ENCODE results near the gene CTNNA3.

Gene CTNNA3

GRCh38 chr10:66202101-66202500, 1493.9 kb downstream of the CTNNA3 start:
- Histone ChIP-seq H3K4me1 (no peaks in the 10 kb centered on the region), H3K9me3 (no peaks in the 10 kb centered on the region), H3K27me3 (no peaks in the 10 kb centered on the region), H3K36me3 (no peaks in the 10 kb centered on the region), H3K4me3 (ENCODE audit: low read depth, low read length) (no peak overlapping the region)
- TF ChIP-seq CTCF (IDR thresholded peaks at IDR 0.05; ENCODE audit: low read depth, low read length) = no peak
- DNase-seq = no peak

- H3K36me3 ChIP-seq = no peaks in the 10 kb centered on the region
- no peak overlapping the region for H3K4me3 ChIP-seq (ENCODE audit: low read depth, low read length)
- H3K9me3 ChIP-seq = no peaks in the 10 kb centered on the region
- H3K4me1 ChIP-seq = no peaks in the 10 kb centered on the region
- no peak for TF ChIP-seq CTCF (IDR thresholded peaks at IDR 0.05; ENCODE audit: low read depth, low read length)
- DNase-seq = no peak
- no peaks in the 10 kb centered on the region for H3K27me3 ChIP-seq
Measured at GRCh38 chr10:66192162-66192831, 1503.7 kb downstream of the CTNNA3 start.

GRCh38 chr10:66190413-66190812, 1505.6 kb downstream of the CTNNA3 start:
- H3K4me3 ChIP-seq (ENCODE audit: low read depth, low read length) = no peak overlapping the region
- TF ChIP-seq CTCF (IDR thresholded peaks at IDR 0.05; ENCODE audit: low read depth, low read length) = no peak
- H3K9me3 ChIP-seq = no peaks in the 10 kb centered on the region
- no peaks in the 10 kb centered on the region for H3K4me1 ChIP-seq
- H3K27me3 ChIP-seq = no peaks in the 10 kb centered on the region
- no peaks in the 10 kb centered on the region for H3K36me3 ChIP-seq
- no peak for DNase-seq

GRCh38 chr10:66189271-66189670, 1506.7 kb downstream of the CTNNA3 start:
- no peaks in the 10 kb centered on the region for H3K4me1 ChIP-seq
- no peaks in the 10 kb centered on the region for H3K27me3 ChIP-seq
- no peaks in the 10 kb centered on the region for H3K36me3 ChIP-seq
- no peak overlapping the region for H3K4me3 ChIP-seq (ENCODE audit: low read depth, low read length)
- DNase-seq = no peak
- H3K9me3 ChIP-seq = no peaks in the 10 kb centered on the region
- no peak for TF ChIP-seq CTCF (IDR thresholded peaks at IDR 0.05; ENCODE audit: low read depth, low read length)

- TF ChIP-seq CTCF (IDR thresholded peaks at IDR 0.05; ENCODE audit: low read depth, low read length) = no peak
- Histone ChIP-seq H3K4me1 (no peaks in the 10 kb centered on the region), H3K4me3 (ENCODE audit: low read depth, low read length) (no peak overlapping the region), H3K9me3 (no peaks in the 10 kb centered on the region), H3K27me3 (no peaks in the 10 kb centered on the region), H3K36me3 (no peaks in the 10 kb centered on the region)
- DNase-seq = no peak
Measured at GRCh38 chr10:66187053-66187733, 1508.8 kb downstream of the CTNNA3 start.

- no peak overlapping the region for H3K4me3 ChIP-seq (ENCODE audit: low read depth, low read length)
- H3K27me3 ChIP-seq = no peaks in the 10 kb centered on the region
- no peak for DNase-seq
- H3K36me3 ChIP-seq = no peaks in the 10 kb centered on the region
- H3K9me3 ChIP-seq = no peaks in the 10 kb centered on the region
- no peaks in the 10 kb centered on the region for H3K4me1 ChIP-seq
- TF ChIP-seq CTCF (IDR thresholded peaks at IDR 0.05; ENCODE audit: low read depth, low read length) = no peak
Measured at GRCh38 chr10:66183028-66183427, 1513.0 kb downstream of the CTNNA3 start.

Measured in BE2C (cell line).